NCI-H128 (cell line): ENCODE results near the gene ADD1.

Source experiments
- DNase-seq: peaks from one replicate; lab custom pipeline; 2025; ENCODE audit not compliant: unreplicated experiment; lab: John Stamatoyannopoulos, UW

The ADD1 gene, protein sequence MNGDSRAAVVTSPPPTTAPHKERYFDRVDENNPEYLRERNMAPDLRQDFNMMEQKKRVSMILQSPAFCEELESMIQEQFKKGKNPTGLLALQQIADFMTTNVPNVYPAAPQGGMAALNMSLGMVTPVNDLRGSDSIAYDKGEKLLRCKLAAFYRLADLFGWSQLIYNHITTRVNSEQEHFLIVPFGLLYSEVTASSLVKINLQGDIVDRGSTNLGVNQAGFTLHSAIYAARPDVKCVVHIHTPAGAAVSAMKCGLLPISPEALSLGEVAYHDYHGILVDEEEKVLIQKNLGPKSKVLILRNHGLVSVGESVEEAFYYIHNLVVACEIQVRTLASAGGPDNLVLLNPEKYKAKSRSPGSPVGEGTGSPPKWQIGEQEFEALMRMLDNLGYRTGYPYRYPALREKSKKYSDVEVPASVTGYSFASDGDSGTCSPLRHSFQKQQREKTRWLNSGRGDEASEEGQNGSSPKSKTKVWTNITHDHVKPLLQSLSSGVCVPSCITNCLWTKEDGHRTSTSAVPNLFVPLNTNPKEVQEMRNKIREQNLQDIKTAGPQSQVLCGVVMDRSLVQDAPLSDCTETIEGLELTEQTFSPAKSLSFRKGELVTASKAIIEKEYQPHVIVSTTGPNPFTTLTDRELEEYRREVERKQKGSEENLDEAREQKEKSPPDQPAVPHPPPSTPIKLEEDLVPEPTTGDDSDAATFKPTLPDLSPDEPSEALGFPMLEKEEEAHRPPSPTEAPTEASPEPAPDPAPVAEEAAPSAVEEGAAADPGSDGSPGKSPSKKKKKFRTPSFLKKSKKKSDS

DNA sequence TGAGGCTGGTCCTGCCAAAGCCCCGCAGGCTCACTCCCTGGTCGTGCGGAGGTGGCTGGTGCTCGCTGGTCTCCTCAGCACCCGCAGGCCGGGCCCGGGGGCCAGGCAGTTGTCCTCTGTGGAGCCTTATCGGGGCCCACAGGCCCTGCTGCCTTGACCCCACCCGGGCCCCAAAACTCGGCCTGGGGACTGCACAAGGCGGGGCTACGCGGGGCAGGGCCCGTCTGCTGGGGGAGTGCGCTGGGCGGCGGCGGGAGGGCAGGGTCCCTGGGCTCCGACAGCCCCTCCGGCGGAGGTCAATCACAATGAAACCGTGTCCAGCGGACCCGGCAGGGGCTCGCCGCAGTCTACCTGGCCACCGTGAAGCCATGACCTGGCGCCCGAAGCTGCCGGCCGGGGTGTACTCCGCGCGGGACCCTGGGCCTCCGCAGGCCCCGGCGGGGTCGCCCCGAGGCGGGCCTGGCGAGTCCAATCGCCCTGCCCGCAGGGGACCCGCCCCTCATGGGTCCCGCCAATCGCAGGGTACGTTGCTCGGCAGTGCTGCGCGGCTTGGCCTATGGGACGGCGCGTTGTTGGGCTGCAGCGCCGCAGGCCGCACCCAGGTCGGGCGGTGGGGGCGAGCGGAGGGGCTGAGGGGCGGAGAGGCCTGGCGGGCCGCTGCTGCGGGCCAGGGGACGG, at the start of gene ADD1:
Gene ADD1, plus strand, starts transcription at position 582 of the 678 bp plus-strand sequence. CDS start 32,072 bp downstream, outside the sequence.
- peak; percentile 69 for DNase-seq

DNA sequence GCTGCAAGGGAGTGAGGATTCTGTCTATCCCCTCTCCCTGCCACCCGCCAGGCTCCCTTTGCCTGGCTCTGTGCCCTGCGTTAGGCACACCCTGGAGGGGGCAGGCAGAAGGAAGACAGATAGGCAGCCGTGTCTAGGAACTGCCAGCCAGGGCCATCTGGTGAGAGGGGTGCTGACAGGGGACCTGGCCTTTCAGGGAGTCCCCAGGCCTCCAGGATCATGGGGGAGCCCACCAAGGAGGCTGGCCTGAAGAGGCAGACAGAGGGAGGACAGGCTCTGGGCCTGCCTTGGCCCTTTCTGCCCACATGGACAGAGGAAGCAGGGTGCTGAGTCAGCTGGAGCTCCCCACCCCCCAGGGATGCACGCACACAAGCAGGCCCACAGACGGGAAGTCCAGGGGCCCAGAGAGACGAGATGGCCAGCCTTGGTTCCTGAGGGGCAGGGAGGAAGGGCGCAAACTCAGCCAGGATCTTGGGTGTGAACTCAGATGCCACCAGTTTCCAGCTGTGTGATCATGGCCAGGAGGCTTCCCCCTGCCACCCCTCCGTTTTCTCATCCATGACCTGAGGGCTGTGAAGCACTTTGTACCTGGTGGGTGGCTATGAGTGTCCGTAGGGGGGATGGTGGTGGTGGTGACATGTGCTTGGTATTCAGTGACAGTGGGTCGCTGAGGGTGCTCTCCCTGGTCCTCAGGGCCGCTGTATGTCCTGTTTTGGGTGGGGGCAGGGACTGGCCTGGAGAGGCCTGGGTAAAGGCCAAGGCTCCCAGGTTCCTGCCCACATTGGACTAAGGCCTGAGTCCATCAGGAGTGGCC, 49.0 kb upstream of the ADD1 start:
- no peak for DNase-seq

DNA sequence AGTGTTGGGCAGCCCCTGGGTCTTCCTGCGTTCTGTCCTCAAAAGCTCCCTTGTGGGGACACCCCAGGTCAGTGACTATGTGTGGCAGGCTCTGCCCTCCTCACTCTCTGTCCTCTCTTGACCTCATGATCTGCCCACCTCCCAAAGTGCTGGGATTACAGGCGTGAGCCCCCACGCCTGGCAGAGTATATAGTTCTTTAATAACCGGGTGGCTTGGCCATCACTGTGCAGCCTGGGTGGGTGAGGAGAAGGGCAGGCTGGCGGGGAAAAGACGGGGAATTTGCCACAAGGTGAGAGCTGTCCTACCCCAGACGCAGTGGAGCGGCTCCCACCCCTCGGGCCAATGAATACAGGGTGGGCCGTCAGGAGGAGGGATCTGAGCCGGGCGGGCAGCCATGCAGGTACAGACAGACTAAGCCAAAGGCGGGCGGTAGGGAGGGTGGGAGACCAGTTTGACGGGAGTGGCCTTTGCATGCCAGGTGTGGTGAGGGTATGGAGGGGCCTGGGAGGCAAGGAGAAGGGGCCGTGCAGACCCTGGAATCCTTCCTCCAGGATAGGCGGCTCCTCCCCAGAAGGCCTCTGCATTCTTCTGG, 48.2 kb upstream of the ADD1 start:
- DNase-seq = no peak

DNA sequence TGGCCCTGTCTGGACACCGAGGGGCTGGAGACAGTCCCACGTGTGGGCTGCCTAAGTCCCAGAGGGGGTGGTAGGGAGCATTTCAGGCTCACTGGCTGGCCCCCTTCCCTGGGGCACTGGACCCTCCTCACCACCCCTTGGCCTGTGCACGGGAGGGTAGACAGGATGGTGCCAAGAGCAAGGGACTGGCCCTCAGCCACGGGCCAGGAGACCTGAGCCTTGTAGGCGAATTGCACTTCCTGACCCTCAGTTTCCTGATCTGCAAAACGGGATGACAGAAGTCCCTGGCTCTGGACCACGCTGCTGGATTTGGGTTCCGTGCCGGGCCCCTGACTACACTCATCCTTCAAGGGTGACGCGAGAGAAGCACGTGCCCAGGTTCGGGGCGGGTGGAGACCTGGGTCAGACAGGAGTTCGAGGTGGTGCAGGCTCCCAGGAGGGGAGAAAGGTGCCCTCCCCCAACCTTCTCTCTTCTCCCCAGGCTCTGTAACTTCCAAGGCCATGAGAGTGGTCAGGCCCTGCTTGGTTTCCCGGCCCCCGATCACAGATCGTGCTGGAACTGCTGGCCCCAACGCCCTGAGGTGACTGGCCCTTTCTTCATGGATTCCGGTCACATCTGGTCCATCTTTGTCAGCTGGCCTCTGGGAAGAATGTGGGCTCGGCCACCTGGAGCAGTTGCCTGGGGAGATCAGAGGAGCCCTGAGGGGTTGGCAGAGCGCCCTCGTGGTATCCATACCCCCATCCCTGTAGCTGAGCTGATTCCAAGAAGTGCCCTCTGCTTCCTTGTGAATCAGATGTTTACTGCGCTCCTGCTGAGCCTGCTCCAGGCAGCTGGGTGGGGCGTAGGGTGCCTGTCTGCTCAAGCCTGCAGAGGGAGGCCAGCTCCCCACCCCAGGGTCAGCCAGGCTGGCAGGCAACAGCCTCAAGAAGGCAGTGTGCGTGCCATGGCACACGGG, 47.5 kb upstream of the ADD1 start:
- no peak for DNase-seq

DNA sequence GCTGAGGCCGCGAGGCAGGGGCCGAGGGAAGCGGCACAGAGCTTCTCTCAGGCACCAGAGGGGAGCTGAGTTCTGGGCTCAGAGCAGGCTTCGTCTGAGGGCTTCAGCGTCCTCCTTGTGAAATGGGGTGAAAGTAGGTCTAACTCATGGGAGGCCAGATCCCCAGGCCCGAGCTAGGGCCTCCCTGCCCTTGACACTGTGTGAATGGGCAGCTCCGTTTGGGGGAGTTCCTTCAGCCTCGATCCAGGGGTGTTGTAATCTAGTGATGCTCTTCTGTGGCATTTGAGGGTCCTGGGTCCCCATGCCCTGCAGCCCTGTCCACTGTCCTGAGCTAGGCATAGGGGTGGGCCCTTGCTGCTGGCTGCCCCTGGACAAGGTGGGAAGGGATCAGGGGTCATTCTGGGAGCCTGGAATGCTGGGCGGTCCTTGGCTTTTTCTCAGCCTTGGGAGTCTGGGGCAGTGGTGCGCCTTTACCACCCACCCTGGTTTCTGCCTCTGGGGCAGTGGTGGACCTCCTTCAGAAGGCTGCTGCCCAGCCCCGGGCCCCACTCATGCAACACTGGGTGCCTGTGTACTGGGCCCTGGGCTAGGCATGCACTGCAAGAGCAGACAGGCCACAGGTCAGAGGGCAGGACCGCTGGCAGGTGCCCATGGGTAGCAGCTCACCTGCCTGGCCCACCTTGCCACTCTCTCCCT, 46.6 kb upstream of the ADD1 start:
- no peak for DNase-seq

DNA sequence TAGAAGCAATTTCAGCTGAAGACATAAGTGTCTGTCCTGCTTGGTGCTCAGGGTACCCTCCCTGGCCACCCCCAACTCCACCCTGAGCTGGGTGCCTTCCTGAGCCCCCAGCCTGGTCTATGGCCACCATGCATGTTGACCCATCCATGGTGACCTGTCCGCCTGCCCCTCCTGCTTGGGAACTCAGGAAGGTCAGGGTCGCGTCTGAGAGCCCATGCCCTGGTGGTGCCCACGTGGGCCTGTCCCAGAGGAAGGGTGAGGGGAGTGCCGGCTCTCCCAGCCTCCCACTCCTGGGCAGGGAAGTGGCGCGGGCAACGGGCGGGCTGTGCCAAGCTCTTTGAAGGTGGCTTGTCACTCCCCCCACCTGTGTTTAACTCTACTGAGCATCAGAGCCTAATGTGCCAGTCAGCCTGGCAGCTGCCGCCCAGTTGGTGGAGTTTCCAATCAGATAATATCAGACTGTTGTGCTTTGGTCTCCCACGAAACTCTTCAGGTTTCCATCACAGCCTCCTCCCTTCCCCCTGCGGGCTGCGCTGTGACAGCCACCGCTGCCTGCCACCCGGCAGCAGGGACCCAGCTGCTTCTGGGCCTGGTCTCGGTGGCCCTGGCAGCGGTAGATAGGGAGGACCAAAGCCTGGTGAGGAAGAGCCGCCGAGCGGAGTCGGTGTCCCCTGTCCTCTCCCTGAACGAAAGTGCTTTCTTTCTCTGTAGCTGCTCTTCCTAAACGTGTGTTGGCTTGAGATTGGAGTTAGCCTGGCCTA, 45.9 kb upstream of the ADD1 start:
- DNase-seq = no peak

DNA sequence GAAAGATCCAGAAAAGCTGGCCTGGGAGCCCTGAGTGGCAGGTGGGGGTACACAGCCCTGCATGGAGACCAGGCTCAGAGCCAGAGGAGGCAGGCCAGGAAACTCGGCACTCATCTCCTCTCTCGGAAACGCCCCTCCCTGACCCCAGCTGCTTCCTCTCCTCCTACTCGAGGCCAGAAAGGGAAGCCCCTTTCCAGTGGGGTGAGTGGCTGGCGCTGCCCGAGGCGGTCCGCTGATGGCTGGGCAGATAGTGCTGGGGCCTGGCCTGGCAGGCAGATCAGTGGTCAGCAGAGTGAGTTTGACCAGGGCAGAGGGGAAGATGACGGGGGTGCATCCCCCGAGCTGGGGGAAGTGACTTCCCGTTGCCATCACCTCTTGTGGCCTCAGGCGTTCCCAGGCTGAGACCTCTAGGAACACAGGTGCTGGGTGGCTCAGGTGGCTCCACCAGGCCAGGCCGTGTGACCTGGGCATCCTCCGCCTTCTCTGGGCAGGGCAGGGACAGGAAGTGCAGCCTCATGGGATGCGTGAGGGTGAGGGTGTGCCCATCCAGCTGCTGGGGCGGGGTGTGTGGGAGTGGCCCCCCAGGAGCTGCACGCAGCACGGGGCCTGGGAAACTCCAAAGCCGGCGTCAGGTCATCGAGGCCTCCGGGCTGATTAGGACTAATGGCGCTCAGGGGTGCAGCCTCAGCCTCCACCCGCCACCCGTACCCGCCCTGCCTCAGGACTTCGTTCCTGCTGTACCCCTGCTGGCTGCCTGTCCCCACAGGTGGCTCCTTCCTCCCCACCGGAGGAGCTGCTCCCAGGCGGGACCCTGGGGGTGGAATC, 45.0 kb upstream of the ADD1 start:
- no peak for DNase-seq

DNA sequence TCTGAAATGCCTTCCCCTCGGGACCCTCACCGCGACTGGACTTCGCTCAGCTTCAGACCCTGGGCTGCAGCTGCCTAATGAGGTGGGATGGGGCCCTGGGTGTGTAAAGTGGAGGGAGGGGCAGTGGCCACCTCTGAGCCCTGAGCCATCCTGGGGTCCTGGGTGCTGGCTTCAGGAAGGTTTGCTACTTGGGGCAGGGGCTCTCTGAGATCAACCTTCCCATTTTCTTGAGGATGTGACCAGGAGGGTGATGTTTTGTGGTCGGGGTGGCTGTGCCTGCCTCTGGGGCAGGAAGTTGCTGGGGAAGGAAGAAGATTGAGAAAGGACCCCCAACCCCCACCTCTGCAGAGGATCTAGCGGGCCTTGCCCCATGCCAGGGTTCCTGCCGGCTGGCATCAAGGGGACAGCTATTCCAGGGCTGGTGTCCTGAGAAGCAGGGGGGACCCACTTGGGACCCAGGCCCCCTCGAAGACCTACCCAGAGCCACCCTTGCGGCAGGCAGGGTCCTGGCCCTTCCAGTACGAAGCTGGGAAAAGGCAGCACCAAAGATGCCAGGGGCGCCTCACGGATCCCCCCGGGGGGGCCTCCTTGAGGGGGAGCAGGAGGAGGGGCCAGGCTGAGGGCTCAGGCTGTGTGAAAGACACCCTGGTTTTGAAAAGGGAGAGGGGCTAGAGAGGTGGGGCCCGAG, 44.3 kb upstream of the ADD1 start:
- no peak for DNase-seq

DNA sequence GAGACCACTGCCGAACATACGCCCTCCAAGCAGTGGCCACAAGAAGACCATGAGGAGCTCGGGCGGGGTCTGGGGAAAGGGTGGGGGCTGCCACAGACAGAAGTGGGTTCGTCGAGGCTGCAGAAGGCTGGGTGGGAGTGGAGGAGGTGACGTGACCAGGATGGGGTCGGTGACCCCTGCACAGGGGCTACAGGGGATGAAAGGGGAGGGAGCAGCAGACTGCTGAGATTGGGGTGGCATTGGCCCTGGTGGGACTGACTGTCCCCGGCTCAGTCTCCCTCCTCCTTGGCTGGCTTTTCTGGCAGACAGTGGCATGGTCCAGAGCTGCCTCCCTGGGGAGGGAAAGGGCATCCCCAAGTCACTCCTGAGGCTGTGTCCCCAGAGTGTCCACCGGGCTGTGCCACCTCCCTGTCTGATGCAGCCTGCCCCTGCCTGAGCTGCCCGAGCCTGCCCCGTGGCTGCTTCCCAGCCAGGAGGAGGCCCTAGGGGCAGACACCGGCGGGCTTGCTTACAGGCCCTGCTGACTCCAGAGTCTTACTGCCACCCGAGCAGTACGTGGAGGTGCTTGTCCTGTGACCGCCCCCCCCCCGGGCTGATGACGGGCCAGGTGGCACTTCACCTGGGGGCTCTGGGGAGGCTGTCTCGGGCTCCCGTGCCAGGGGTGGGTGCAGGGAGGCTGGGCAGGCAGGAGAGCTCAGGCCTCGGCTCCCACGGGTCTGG, 43.5 kb upstream of the ADD1 start:
- DNase-seq = no peak

DNA sequence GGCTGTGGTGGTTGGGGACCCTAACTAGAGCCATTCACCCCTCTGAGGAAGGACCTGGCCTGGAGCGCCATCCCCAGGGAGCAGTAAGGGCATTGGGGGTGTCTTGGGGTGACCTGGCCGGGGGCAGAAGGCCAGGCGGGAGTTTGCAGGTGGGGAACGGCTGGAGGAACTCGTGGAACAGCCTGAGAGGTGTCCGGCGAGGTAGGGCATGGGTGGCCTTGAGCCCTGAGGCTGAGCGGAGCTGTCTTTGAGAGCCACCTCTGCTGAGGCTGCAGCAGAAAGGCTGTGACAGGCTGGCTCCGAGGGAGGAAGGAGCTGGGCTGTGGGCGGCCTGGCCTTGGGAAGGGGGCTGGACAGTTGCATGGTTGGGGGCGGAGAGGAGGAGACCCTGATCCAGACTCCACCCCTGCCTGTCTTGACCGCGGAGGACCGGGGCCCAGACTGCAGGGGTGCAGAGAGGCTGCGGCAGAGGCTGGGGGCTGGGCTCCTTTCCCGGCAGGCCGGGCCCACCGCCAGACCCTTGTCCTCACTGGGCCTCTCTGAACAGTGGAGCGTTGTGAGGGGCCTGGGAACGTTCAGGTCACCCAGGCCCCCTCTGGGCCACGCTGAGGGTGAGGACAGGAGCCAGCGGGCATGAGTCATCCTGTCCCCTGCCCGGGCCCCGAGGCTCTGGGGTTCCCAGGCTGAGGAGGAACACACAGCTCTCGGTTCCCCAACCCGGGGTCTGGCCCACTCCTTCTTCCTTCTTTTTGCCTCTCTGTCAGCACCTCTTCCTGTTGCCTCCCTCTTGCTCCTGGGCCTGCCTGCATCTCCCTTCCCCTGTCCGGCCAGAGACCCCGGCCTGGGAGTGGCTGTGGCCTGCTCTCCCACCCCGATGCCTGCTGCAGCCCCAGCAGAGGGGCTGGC, 42.7 kb upstream of the ADD1 start:
- DNase-seq = no peak

DNA sequence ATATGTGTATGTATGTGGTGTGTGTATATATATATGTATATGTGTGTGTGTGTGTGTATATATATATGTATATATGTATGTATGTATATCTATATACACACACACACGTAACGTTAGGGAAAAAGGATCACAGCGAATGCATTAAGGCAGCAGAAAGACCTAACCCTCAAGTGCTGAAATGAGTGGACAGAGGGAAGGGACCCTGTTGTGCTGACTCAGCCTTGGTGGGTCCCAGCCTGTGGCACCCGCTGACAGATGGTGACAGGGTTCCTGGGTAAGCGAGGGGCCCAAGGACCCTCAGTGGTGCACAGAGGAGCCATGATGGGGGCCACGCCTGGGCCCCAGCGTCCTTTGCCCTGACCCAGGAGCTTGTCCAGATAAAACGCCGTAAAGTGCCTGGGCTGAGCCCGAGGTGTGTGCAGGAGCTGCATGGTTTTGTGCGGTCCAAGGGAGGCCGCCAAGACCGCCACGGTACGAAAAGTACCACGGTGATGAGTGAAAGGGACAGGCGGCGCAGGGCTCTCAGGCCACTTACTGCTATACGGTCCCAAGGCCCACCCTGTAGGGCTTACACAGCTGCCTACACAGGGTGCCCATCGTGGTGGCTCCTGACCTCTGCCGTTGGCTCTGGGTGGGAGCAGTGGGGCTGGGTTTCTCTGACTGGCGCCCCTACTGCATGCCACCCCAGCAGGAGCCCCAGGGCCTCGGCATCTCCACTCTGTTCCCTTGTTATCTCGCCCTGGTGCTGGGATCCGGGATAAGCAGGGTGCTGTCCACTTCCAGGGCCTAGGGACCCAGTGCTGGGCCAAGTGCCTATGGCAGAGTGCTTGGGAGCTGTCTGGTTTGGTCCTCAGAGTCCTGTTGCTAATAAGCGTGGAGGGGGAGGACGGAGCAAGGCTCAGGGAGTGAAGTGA, 40.8 kb upstream of the ADD1 start:
- DNase-seq = no peak

DNA sequence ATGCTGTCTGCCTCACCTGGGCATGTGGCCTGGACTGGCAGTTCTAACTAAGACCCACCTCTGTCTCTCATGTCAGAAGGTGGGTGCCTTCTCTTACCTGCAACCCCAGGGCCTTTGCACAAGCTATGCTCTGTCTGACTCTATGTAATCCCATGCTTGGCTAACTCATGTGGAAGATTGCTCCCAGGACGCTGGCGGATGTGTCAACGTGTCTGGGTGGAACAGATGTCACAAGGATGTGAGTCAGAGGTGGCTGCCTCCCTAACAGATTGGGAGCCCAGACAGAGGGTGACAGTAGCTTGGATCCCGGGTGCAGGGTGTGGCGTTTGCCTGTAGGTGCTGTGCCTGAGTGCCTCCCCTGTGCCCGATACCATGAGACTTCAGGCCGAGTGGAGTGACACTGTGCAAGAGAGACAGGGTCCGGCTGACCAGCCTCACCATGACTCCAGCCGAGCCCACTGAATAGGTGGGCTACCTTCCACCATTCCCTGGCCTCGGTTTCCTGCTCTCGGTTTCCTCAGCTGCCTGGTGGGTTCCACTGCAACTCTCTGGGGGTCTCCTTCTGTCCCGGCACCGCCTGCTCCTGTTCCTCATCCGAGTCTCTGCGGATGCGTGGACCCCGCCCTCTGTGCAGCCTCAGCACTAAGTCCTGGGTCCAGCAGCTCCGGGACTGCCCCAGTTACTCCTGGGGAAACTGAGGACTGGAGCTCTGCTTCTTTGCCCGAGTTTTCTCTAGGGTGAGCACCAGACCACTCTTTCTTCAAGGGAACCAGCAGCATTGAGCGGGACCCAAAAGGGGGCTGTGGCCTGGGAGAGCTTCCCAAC, 39.8 kb upstream of the ADD1 start:
- no peak for DNase-seq

DNA sequence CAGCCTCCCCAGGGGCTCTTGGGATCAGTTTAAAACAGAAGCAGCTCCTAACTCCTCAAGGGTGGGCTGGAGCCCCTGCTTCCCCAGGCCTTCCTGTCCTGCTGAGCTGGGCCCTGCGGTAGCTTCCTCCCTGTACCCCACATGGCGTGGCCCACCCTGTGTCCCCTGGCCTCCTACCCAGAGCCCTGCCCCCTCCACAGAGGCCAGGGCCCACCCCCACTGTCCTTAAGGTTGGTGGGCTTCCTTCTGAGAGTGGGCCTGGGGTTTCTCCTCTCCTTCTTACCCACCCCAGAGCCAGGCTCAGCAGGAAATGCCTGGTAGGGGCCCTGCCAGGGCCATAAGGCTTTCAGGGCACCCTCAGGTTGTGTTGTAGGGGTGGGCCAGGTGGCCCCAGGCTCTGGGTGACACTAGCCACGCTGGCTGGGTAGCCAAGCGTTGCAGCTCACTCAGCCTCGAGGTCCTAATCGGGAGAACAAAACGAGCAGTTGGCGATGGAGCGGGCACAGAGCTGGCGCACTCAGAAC, 39.1 kb upstream of the ADD1 start:
- no peak for DNase-seq
